HG03159 (cell line): ENCODE measurements around the gene UTP11.
A peak's percentile ranks its signal among the peaks of the same experiment; 100 is the strongest.

Experiments used
- ATAC-seq: cut with Tn5 transposase; IDR thresholded peaks from one replicate; pipeline ENCODE4 v1.9.1; 2021; ENCODE audit warnings: mild to moderate bottlenecking, moderate library complexity; ENCODE audit not compliant: unreplicated experiment

The UTP11 gene

GRCh38 chr1:38045401-38046332 lies 33.1 kb downstream of the UTP11 start:
- ATAC-seq, result no peak

- ATAC-seq, result peak; percentile 19
Measured at GRCh38 chr1:38046333-38046883, 33.9 kb downstream of the UTP11 start, which contains the start of gene POU3F1. Gene POU3F1, minus strand, starts transcription at chr1:38046793. Its CDS starts 50 bp downstream, at chr1:38046743.

- peak; percentile 55 for ATAC-seq
Measured at GRCh38 chr1:38046884-38047602, 34.5 kb downstream of the UTP11 start.

- ATAC-seq, result no peak
Measured at GRCh38 chr1:38047603-38048141, 35.1 kb downstream of the UTP11 start.

- ATAC-seq, result no peak
Measured at GRCh38 chr1:38050397-38051078, 38.0 kb downstream of the UTP11 start.

GRCh38 chr1:38051079-38051543 lies 38.6 kb downstream of the UTP11 start:
- no peak for ATAC-seq

GRCh38 chr1:38052750-38053415 lies 40.3 kb downstream of the UTP11 start:
- no peak for ATAC-seq

- ATAC-seq, result no peak
Measured at GRCh38 chr1:38053416-38054091, 41.0 kb downstream of the UTP11 start.

- ATAC-seq, result no peak
Measured at GRCh38 chr1:38055398-38055797, 42.9 kb downstream of the UTP11 start.

GRCh38 chr1:38055965-38056364 lies 43.4 kb downstream of the UTP11 start:
- no peak for ATAC-seq

- ATAC-seq, result no peak
Measured at GRCh38 chr1:38059635-38060250, 47.2 kb downstream of the UTP11 start.

- ATAC-seq, result no peak
Measured at GRCh38 chr1:38060498-38060897, 48.0 kb downstream of the UTP11 start.

- ATAC-seq, result no peak
Measured at GRCh38 chr1:38061290-38061689, 48.8 kb downstream of the UTP11 start.

GRCh38 chr1:38061883-38062328 lies 49.4 kb downstream of the UTP11 start:
- peak; percentile 60 for ATAC-seq

- ATAC-seq, result no peak
Measured at GRCh38 chr1:38062361-38063288, 50.1 kb downstream of the UTP11 start.

- no peak for ATAC-seq
Measured at GRCh38 chr1:38063616-38064015, 51.1 kb downstream of the UTP11 start.

- no peak for ATAC-seq
Measured at GRCh38 chr1:38064197-38064903, 51.8 kb downstream of the UTP11 start.
